Gastroesophageal sphincter (tissue), 3 donors: Measurements from ENCODE around the gene SRPX2.

Experiments
- POLR2A ChIP-seq, 2 donors: fragments of 450-650 bp; IDR thresholded peaks; one replicate each; pipeline ENCODE4 v1.6.1; 2017; ENCODE audit warnings: antibody characterized with exemption in 2 of 2, mild to moderate bottlenecking in 2 of 2, moderate library complexity in 1 of 2
- TF ChIP-seq, protein P1 (sequence below), 4 experiments: fragments of 200-600 bp in 2 of 4; fragments of 450-650 bp in 2 of 4; sonication (generic) in 1 of 4; IDR thresholded peaks; one replicate each; pipeline ENCODE4 v1.5.1; 2017 to 2019; ENCODE audit warnings: antibody characterized with exemption in 4 of 4, mild to moderate bottlenecking in 2 of 4, moderate library complexity in 2 of 4

DNA sequence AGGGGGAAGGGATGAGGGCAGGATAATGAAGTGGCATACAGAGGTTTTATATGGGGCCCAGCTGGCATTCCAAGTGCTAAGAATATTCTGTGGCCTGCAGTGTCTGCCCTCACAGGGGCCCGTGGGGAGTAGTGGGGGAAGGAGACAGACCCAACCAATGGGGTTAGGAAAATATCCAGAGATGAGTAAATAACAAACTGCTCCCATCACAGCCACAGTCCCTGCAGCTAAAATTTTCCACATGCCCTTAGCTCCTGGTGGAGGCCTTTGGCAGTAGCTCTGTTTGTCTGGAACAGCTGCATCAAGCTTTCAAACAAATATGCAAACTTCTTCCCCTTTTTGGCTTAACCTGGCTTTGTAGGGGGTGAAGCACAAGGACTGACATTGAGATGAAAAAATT lies 3.1 kb downstream of the SRPX2 start:
- no peak for TF ChIP-seq POLR2A (IDR thresholded peaks at IDR 0.05)
- TF ChIP-seq, protein P1, sequence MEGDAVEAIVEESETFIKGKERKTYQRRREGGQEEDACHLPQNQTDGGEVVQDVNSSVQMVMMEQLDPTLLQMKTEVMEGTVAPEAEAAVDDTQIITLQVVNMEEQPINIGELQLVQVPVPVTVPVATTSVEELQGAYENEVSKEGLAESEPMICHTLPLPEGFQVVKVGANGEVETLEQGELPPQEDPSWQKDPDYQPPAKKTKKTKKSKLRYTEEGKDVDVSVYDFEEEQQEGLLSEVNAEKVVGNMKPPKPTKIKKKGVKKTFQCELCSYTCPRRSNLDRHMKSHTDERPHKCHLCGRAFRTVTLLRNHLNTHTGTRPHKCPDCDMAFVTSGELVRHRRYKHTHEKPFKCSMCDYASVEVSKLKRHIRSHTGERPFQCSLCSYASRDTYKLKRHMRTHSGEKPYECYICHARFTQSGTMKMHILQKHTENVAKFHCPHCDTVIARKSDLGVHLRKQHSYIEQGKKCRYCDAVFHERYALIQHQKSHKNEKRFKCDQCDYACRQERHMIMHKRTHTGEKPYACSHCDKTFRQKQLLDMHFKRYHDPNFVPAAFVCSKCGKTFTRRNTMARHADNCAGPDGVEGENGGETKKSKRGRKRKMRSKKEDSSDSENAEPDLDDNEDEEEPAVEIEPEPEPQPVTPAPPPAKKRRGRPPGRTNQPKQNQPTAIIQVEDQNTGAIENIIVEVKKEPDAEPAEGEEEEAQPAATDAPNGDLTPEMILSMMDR (IDR thresholded peaks at IDR 0.05): no peak
